ENCODE results near the gene TEX101. TPM values are rescaled to one million over a fixed set of nuclear protein-coding genes. Genes with fewer than 3 reads are reported as not detected.
A peak's percentile ranks its signal among the peaks of the same experiment; 100 is the strongest.
"Not testable (repeated sequence)": the region's sequence is repeated elsewhere in the genome, so short reads cannot be mapped to it uniquely, and the experiment has no call there.

TEX101 gene, protein sequence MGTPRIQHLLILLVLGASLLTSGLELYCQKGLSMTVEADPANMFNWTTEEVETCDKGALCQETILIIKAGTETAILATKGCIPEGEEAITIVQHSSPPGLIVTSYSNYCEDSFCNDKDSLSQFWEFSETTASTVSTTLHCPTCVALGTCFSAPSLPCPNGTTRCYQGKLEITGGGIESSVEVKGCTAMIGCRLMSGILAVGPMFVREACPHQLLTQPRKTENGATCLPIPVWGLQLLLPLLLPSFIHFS
- total RNA-seq (2014; rRNA removed; shearing (Covaris generic); ENCODE audit: low replicate concordance), result not detected in 2 replicates

- no peak for DNase-seq
- no peaks in the 10 kb centered on the region for H3K36me3 ChIP-seq
Observed at GRCh38 chr19:43414554-43414953, at the start of gene TEX101. Gene TEX101, plus strand, starts transcription at chr19:43414890. Its CDS starts 1,030 bp downstream, at chr19:43415920.

GRCh38 chr19:43365677-43366076 is 49.0 kb upstream of the TEX101 start:
- DNase-seq, H3K9me3 ChIP-seq, H3K4me3 ChIP-seq, H3K36me3 ChIP-seq: not testable (repeated sequence)
- H3K27me3 ChIP-seq, result peaks cover 17% of the 10 kb centered on the region

More at GRCh38 chr19:43414554-43414953, at the start of gene TEX101:
- H3K27me3 ChIP-seq, result no peaks in the 10 kb centered on the region
- no peaks in the 10 kb centered on the region for H3K9me3 ChIP-seq
- H3K4me3 ChIP-seq, result no peak within 1 kb of the TSS

- Histone ChIP-seq H3K27me3 (peaks cover 17% of the 10 kb centered on the region), H3K9me3 (no peaks in the 10 kb centered on the region), H3K36me3 (no peaks in the 10 kb centered on the region), H3K4me3 (no peak overlapping the region)
- no peak for DNase-seq
Observed at GRCh38 chr19:43367822-43368221, 46.9 kb upstream of the TEX101 start.

GRCh38 chr19:43368897-43369296 is 45.8 kb upstream of the TEX101 start:
- peaks cover 17% of the 10 kb centered on the region for H3K27me3 ChIP-seq
- not testable (repeated sequence) for H3K36me3 ChIP-seq, H3K9me3 ChIP-seq, DNase-seq, H3K4me3 ChIP-seq

DNA sequence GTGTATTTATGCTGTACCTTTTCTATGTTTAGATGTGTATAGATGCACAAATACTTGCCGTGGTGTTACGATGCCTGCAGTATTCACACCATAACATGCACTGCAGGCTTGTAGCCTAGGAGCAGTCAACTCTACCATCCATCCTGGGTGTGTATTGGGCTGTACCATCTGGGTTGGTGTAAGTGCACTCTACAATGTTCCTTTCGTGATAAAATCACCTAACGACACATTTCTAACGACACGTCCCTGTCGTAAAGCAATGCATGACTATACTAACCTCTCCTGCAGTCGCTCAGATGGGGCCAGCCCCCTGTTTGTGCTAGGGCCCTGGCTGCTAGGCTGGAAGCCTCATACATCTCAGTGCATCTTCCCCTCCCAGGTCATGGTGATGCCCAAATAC is 42.8 kb upstream of the TEX101 start:
- Histone ChIP-seq H3K9me3 (no peaks in the 10 kb centered on the region), H3K27me3 (peaks cover 9% of the 10 kb centered on the region), H3K36me3 (no peaks in the 10 kb centered on the region), H3K4me3 (no peak overlapping the region)
- DNase-seq, result no peak

DNA sequence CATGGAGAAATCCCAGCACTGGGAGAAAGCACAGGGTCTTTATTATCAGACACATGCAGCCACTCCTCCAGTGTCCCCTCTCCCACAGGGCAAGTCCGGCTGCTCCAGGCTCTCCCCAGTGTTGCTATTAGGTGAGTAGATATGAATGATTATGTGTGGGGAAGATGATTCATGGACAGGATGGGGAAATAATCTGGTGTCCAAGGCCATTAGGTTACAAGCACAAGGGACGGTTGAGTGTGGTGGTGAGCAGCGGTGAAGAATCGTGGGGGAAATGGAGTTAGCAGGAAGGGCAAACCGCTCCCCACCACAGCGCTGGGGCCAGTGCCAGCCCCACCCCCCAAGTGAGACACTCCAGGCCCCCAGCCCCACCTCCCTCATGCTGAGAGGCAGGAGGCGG is 42.2 kb upstream of the TEX101 start:
- peaks cover 9% of the 10 kb centered on the region for H3K27me3 ChIP-seq
- DNase-seq, result no peak

DNA sequence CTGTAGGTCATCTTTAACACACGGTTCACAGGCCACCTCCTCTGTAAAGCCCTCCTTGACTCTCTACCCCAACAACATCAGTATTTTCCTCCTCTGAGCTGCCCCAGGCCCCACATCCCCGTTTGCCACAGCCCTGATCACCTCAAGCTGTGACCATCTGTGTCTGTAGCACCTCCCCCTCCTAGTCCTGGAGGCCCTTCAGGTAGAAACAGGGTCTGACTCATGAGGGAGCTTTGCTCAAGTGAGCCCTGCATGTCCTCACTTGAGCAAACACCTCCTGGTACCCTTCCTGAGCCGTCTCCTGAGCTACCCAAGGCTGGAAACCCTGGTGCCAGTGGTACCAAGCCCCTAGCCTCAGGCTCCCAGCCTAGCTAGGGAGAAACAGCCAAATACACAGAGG is 37.1 kb upstream of the TEX101 start:
- not testable (repeated sequence) for H3K4me3 ChIP-seq, DNase-seq, H3K9me3 ChIP-seq, H3K36me3 ChIP-seq, H3K27me3 ChIP-seq

More for the DNA sequence above, 42.2 kb upstream of the TEX101 start:
- no peaks in the 10 kb centered on the region for H3K36me3 ChIP-seq
- H3K4me3 ChIP-seq, result no peak overlapping the region
- H3K9me3 ChIP-seq, result no peaks in the 10 kb centered on the region

DNA sequence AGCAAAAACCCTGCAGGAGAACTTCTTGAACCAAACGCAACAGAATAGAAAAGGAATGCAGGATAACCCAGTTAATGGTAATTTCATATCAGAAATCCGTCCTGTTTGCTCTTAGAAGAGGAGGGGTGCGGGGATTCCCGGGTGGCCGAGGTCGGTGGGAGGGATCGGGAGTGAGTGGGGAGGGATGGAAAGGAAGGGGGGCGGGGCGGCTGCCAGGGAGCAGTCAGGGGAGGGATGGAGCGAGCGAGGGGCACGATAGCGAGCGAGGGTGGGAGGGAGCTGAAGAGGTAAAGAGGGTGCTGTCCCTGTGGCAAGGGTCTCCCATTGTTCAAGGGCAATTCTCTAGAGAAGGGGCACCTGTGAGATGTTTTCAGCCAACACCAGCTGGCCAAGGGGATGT is 34.7 kb upstream of the TEX101 start:
- no peaks in the 10 kb centered on the region for H3K36me3 ChIP-seq
- H3K27me3 ChIP-seq, result peaks cover 6% of the 10 kb centered on the region; the same call in 1 of the 2 replicates
- no peaks in the 10 kb centered on the region for H3K9me3 ChIP-seq
- no peak for DNase-seq
- H3K4me3 ChIP-seq, result no peak overlapping the region

GRCh38 chr19:43380771-43381386 is 33.8 kb upstream of the TEX101 start:
- peaks cover 6% of the 10 kb centered on the region; the same call in 1 of the 2 replicates for H3K27me3 ChIP-seq
- H3K9me3 ChIP-seq, result peaks cover 2% of the 10 kb centered on the region; the same call in 1 of the 2 replicates
- no peak for DNase-seq
- no peaks in the 10 kb centered on the region for H3K36me3 ChIP-seq
- no peak overlapping the region for H3K4me3 ChIP-seq

- H3K36me3 ChIP-seq, DNase-seq, H3K4me3 ChIP-seq, H3K9me3 ChIP-seq, H3K27me3 ChIP-seq: not testable (repeated sequence)
Observed at GRCh38 chr19:43382586-43383216, 32.0 kb upstream of the TEX101 start.

- H3K36me3 ChIP-seq, DNase-seq, H3K9me3 ChIP-seq, H3K27me3 ChIP-seq, H3K4me3 ChIP-seq: not testable (repeated sequence)
Observed at GRCh38 chr19:43383254-43383653, 31.4 kb upstream of the TEX101 start.

GRCh38 chr19:43383759-43384158 is 30.9 kb upstream of the TEX101 start:
- not testable (repeated sequence) for H3K9me3 ChIP-seq, H3K4me3 ChIP-seq, H3K36me3 ChIP-seq, DNase-seq, H3K27me3 ChIP-seq

DNA sequence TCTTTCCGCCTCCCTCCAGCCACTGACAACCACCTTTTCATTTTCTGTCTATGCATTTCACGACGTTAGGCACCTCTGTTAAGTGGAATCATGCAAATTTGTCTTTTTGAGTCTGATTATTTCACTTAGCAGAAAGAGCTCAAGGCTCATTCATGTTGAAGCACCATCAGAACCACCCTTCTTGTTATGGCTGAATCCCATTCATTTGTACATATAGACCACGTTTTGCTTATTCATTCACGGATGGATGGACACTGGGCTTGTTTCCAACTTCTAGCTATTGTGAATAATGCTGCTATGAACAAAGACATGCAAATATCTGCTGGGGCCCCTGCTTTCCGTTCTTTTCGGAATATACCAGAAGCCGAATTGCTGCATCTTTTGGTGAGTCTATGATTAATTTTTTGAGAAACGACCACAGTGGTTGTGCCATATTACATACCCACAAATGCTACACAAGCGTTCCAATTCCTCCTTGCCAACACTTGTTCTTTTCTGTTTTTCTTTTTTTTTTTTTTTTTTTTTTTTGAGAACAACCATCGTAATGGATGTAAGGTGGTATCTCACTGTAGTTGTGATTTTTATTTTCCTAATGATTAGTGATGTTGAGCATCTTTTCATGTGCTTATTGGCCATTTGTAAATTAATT is 23.7 kb upstream of the TEX101 start:
- not testable (repeated sequence) for H3K27me3 ChIP-seq, H3K9me3 ChIP-seq, H3K36me3 ChIP-seq, H3K4me3 ChIP-seq
- peak; percentile 42 for DNase-seq

DNA sequence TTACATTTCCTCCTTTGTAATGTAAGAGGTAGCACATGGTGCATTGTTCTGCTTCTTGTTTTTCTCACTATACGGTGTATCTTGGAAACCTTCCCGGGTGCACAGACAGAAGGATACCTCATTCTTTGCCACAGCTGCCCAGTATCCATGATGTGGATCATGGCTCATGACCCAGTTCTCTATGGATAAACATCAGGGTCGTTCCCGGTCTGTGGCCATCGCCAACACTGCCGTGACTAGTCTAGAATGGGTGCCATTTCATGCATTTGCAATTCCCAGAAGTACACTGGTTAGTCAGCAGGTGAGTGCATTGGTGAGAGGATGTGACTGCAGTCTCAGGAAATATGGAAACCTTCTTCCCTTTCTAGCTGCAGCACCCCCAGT is 23.1 kb upstream of the TEX101 start:
- peak; percentile 60 for DNase-seq
- H3K9me3 ChIP-seq, H3K4me3 ChIP-seq, H3K27me3 ChIP-seq, H3K36me3 ChIP-seq: not testable (repeated sequence)

DNA sequence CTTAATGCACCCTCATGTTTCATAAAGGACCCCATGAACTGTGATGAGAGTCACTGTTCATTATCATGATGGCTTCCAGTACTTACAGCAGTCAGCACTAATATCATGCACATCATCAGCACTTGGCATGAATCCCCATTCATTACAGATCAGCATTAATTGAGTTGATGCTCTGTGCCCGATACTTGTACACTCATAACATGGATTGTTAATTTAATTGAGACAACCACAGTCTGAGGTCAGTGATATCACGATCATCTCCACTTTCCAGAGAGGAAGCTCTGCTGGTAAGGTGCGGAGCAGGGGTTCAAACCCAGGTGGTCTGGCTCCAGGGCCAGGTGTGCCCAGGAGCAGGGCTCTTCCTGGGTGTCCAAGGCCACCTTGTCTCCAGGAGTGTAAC is 21.2 kb upstream of the TEX101 start:
- not testable (repeated sequence) for H3K4me3 ChIP-seq, H3K27me3 ChIP-seq

DNA sequence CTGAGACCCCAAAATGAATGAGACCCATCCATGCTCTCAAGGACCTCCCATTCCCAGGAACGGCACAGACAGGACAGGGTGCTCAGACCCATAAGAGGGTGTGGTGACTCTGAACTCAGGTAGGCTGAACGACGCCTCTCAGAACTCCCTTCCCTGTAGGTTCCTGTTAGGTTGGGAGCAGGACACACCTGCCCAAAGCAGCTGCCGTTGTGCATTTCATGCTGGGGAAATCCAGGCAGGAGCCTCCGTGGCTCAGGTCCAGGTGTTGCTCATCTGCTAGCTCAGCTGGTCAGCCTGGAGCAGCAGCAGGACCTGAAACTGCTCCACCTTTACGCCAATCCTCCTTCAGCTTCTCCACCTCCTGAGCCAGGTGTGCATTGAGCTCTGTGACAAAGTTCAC is 19.1 kb upstream of the TEX101 start:
- no peaks in the 10 kb centered on the region for H3K36me3 ChIP-seq
- H3K9me3 ChIP-seq, result no peaks in the 10 kb centered on the region
- no peaks in the 10 kb centered on the region; the same call in 1 of the 2 replicates for H3K27me3 ChIP-seq
- no peak for DNase-seq
- no peak overlapping the region for H3K4me3 ChIP-seq

More for the DNA sequence above, 21.2 kb upstream of the TEX101 start:
- not testable (repeated sequence) for DNase-seq, H3K9me3 ChIP-seq, H3K36me3 ChIP-seq

DNA sequence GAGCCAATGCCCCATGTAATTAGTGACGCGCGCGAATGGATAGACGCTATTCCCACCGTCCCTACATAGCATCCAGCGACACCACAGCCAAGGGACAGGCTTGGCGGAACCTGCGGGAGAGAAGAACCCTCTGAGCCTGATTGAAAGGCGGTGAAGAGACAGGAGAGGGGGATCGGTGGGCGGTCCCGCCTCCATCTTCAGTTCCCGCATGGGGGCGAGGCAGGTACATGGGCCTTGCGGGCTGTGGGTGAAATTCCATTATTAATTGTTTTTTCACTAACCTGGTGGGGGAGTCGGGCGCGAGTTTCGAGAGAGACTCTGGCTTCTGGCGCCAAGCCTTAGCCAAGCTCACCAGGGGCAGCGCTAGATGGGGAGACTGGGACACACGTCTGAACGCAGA is 8.4 kb upstream of the TEX101 start:
- no peak overlapping the region for H3K4me3 ChIP-seq
- no peak for DNase-seq
- no peaks in the 10 kb centered on the region for H3K27me3 ChIP-seq
- no peaks in the 10 kb centered on the region for H3K36me3 ChIP-seq
- H3K9me3 ChIP-seq, result no peaks in the 10 kb centered on the region

All from MG63 (cell line).